ENCODE results near the gene ITGB5. TPM values are rescaled to one million over a fixed set of nuclear protein-coding genes. Genes with fewer than 3 reads are reported as not detected.

ITGB5 gene
- total RNA-seq, 2 donors from 2014 or later = 262 to 329 TPM

DNA sequence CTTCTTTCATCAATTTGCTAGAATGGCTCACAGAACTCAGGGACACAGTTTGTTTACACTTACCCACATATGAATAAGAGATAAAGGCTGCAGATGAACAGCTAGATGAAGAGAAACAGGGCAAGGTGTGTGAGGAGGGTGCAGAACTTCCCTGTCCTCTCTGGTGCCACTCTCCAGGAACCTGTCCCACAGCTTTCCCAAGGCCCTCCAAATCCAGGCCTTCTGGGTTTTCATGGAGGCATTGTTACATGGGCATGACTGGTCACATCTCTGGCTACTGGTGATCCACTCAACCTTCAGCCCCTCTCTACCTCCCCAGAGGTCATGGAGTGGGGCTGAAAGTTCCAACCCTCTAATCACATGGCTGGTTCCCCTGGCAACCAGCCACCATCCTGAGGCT lies 73.6 kb downstream of the ITGB5 start:
- no peak overlapping the region for H3K4me3 ChIP-seq (ENCODE audit: low read length)
- H3K27me3 Mint-ChIP-seq (ENCODE audit: insufficient read depth) = no peaks in the 10 kb centered on the region
- no peak overlapping the region for H3K9ac ChIP-seq (ENCODE audit: extremely low read depth, low read length, poor library complexity, severe bottlenecking)
- H3K36me3 Mint-ChIP-seq (ENCODE audit: low read depth) = peaks cover 72% of the 10 kb centered on the region
- DNase-seq = no peak
- no peak overlapping the region for H3K4me3 Mint-ChIP-seq
- no peaks in the 10 kb centered on the region for H3K27me3 ChIP-seq (ENCODE audit: control insufficient read depth, insufficient read depth, low read length, poor library complexity, severe bottlenecking)
- no peaks in the 10 kb centered on the region for H3K9me3 Mint-ChIP-seq
- no peak overlapping the region for H3K27ac Mint-ChIP-seq
- H3K4me1 ChIP-seq (ENCODE audit: control insufficient read depth, insufficient read depth, low read length) = peaks cover 15% of the 10 kb centered on the region
- TF ChIP-seq, protein P1, sequence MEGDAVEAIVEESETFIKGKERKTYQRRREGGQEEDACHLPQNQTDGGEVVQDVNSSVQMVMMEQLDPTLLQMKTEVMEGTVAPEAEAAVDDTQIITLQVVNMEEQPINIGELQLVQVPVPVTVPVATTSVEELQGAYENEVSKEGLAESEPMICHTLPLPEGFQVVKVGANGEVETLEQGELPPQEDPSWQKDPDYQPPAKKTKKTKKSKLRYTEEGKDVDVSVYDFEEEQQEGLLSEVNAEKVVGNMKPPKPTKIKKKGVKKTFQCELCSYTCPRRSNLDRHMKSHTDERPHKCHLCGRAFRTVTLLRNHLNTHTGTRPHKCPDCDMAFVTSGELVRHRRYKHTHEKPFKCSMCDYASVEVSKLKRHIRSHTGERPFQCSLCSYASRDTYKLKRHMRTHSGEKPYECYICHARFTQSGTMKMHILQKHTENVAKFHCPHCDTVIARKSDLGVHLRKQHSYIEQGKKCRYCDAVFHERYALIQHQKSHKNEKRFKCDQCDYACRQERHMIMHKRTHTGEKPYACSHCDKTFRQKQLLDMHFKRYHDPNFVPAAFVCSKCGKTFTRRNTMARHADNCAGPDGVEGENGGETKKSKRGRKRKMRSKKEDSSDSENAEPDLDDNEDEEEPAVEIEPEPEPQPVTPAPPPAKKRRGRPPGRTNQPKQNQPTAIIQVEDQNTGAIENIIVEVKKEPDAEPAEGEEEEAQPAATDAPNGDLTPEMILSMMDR (conservative IDR thresholded peaks at IDR 0.05) = no peak
- no peak overlapping the region for H3K27ac ChIP-seq (ENCODE audit: low read depth, low read length)
- peaks cover 95% of the 10 kb centered on the region for H3K36me3 ChIP-seq (ENCODE audit: control insufficient read depth, insufficient read depth, low read length)
- peaks cover 38% of the 10 kb centered on the region for H3K4me1 Mint-ChIP-seq
- H3K9me3 ChIP-seq (ENCODE audit: control insufficient read depth, low read length) = no peaks in the 10 kb centered on the region

DNA sequence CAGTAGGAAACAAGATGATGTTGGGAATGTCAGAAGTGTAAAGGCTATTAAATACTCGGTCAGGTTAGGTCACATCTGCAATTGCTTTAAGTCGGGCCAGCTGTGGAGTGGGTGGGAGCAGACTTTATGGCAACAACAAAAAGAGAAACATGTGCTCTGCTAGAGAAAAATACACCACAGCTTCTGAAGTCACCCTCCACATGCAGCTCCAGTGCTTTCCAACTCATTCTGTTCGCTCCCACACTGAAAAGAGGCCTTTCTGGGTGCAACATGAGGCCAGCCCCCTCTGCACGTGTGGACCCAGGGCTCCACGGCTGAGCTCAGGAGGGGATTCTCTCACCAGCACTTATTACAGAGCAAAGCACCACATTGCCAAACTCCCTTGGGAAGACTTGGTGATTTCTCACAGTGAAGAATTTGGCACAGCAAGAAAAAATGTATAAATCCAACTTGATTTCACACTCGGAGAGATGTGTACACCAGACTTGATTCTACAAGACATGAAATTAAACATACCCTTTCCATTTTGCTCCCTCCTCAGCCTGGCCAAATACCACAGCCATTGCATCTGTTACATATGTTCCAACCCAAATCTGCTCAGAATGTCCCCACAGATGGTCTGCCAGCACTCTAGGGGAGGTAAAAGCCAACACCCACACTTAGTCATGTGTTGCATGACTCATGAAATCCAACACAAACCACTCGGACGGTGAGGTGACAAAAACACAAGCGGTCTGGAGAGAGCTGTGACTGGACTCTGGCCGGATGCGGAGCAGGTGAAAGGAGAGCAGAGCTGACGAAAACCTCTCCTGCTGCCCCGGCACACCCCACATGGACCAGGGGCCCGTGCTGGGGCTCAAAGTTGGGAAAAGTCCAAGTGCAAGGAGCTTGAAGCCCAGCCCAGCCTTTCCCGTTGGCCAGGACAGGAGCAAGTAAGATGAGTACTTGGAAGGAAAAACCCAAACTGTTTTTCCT lies 74.6 kb downstream of the ITGB5 start:
- no peak for DNase-seq
- no peak overlapping the region for H3K4me3 Mint-ChIP-seq
- peaks cover 72% of the 10 kb centered on the region for H3K36me3 Mint-ChIP-seq (ENCODE audit: low read depth)
- H3K36me3 ChIP-seq (ENCODE audit: control insufficient read depth, insufficient read depth, low read length) = peaks cover 93% of the 10 kb centered on the region
- no peak overlapping the region for H3K27ac ChIP-seq (ENCODE audit: low read depth, low read length)
- no peaks in the 10 kb centered on the region for H3K9me3 ChIP-seq (ENCODE audit: control insufficient read depth, low read length)
- H3K9me3 Mint-ChIP-seq = no peaks in the 10 kb centered on the region
- no peaks in the 10 kb centered on the region for H3K27me3 Mint-ChIP-seq (ENCODE audit: insufficient read depth)
- H3K9ac ChIP-seq (ENCODE audit: extremely low read depth, low read length, poor library complexity, severe bottlenecking) = no peak overlapping the region
- peak overlapping the region; percentile 78 for H3K27ac Mint-ChIP-seq
- TF ChIP-seq, protein P1 (conservative IDR thresholded peaks at IDR 0.05) = no peak
- no peak overlapping the region for H3K4me3 ChIP-seq (ENCODE audit: low read length)
- no peaks in the 10 kb centered on the region for H3K27me3 ChIP-seq (ENCODE audit: control insufficient read depth, insufficient read depth, low read length, poor library complexity, severe bottlenecking)
- peaks cover 41% of the 10 kb centered on the region for H3K4me1 Mint-ChIP-seq
- peaks cover 15% of the 10 kb centered on the region for H3K4me1 ChIP-seq (ENCODE audit: control insufficient read depth, insufficient read depth, low read length)
- WGBS, 2 experiments (ENCODE audit: insufficient coverage in 1 of 2, insufficient read length in 1 of 2) = 92% methylated on average over 9 to 15 of the region's 15 CpGs

DNA sequence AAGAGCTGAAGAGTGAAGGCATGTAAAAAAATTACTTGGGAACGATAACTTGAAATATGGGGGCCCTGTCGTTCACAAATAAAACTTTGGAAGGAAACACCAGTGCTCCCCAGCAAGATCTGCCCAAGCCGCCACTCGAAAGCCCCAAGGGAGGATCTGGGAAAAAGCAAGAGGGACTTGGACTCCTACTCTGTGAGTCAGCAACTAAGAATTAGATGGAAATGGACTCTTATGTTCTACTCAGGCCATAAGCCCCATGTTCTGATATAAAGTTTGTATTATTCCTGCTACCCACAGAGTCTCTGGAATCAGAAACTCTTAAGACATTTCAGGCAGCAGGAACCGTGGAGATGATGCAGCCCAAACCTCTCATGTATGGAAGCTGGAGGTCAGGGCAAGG lies 75.7 kb downstream of the ITGB5 start:
- H3K27ac Mint-ChIP-seq = peak overlapping the region; percentile 42
- no peak overlapping the region for H3K9ac ChIP-seq (ENCODE audit: extremely low read depth, low read length, poor library complexity, severe bottlenecking)
- DNase-seq = no peak
- H3K9me3 ChIP-seq (ENCODE audit: control insufficient read depth, low read length) = no peaks in the 10 kb centered on the region
- H3K27ac ChIP-seq (ENCODE audit: low read depth, low read length) = no peak overlapping the region
- peaks cover 15% of the 10 kb centered on the region for H3K4me1 ChIP-seq (ENCODE audit: control insufficient read depth, insufficient read depth, low read length)
- TF ChIP-seq, protein P1 (conservative IDR thresholded peaks at IDR 0.05) = no peak
- H3K36me3 Mint-ChIP-seq (ENCODE audit: low read depth) = peaks cover 64% of the 10 kb centered on the region
- 93 to 96% methylated on average over 4 to 5 of the region's 5 CpGs for WGBS, 2 experiments (ENCODE audit: insufficient coverage in 1 of 2, insufficient read length in 1 of 2)
- H3K27me3 ChIP-seq (ENCODE audit: control insufficient read depth, insufficient read depth, low read length, poor library complexity, severe bottlenecking) = no peaks in the 10 kb centered on the region
- H3K4me3 Mint-ChIP-seq = no peak overlapping the region
- no peaks in the 10 kb centered on the region for H3K27me3 Mint-ChIP-seq (ENCODE audit: insufficient read depth)
- no peaks in the 10 kb centered on the region for H3K9me3 Mint-ChIP-seq
- H3K4me3 ChIP-seq (ENCODE audit: low read length) = no peak overlapping the region
- peaks cover 93% of the 10 kb centered on the region for H3K36me3 ChIP-seq (ENCODE audit: control insufficient read depth, insufficient read depth, low read length)
- peaks cover 41% of the 10 kb centered on the region for H3K4me1 Mint-ChIP-seq

Data from endodermal cell (in vitro differentiated cells).